Stimulated activated CD8-positive, alpha-beta memory T cell treated with anti-CD3 and anti-CD28 coated beads, Interleukin-2, amount 100 ng/mL, for 48 hours (primary cell): ENCODE data around the gene S100A4.
"Not testable (repeated sequence)": the region's sequence is repeated elsewhere in the genome, so short reads cannot be mapped to it uniquely, and the experiment has no call there.

Experiments
- DNase-seq, 2 donors: peaks; one replicate each; pipeline ENCODE4 v3.0.0-alpha.2; 2020; ENCODE audit warnings: low read depth in 2 of 2

Gene S100A4

GRCh38 chr1:153533689-153534201, 11.9 kb downstream of the S100A4 start:
- DNase-seq, result no peak

- DNase-seq, result peak; percentile 61 to 77
Observed at GRCh38 chr1:153532769-153533599, 12.6 kb downstream of the S100A4 start.

GRCh38 chr1:153532181-153532580, 13.4 kb downstream of the S100A4 start:
- no peak for DNase-seq

GRCh38 chr1:153531638-153532037, 14.0 kb downstream of the S100A4 start:
- no peak for DNase-seq

GRCh38 chr1:153527683-153528040, 17.9 kb downstream of the S100A4 start:
- no peak for DNase-seq

- DNase-seq, result no peak
Observed at GRCh38 chr1:153527023-153527682, 18.5 kb downstream of the S100A4 start.

GRCh38 chr1:153526132-153526543, 19.5 kb downstream of the S100A4 start:
- no peak for DNase-seq

- no peak for DNase-seq
Observed at GRCh38 chr1:153525088-153525728, 20.4 kb downstream of the S100A4 start.

GRCh38 chr1:153522353-153523048, 23.1 kb downstream of the S100A4 start:
- DNase-seq, result not testable (repeated sequence)

GRCh38 chr1:153521808-153522207, 23.8 kb downstream of the S100A4 start:
- not testable (repeated sequence) for DNase-seq

- DNase-seq, result no peak
Observed at GRCh38 chr1:153520818-153521476, 24.7 kb downstream of the S100A4 start.

- not testable (repeated sequence) for DNase-seq
Observed at GRCh38 chr1:153520137-153520691, 25.4 kb downstream of the S100A4 start.

- DNase-seq, result no peak
Observed at GRCh38 chr1:153519242-153519641, 26.4 kb downstream of the S100A4 start.

GRCh38 chr1:153515504-153516394, 29.9 kb downstream of the S100A4 start:
- DNase-seq, result no peak

GRCh38 chr1:153513666-153514065, 31.9 kb downstream of the S100A4 start:
- no peak for DNase-seq

- DNase-seq, result no peak
Observed at GRCh38 chr1:153513023-153513422, 32.6 kb downstream of the S100A4 start.

- DNase-seq, result peak; percentile 72 to 73
Observed at GRCh38 chr1:153510984-153511410, 34.6 kb downstream of the S100A4 start.

- peak; percentile 56 to 62 for DNase-seq
Observed at GRCh38 chr1:153509729-153510354, 35.8 kb downstream of the S100A4 start.

- no peak for DNase-seq
Observed at GRCh38 chr1:153509036-153509435, 36.6 kb downstream of the S100A4 start.
